GM23338 (cell line): Measurements from ENCODE around the gene ALDH18A1. TPM values are rescaled to one million over a fixed set of nuclear protein-coding genes. Genes with fewer than 3 reads are reported as not detected.

ENCODE experiments used
- ATAC-seq: fragments of 200-7000 bp; cut with Tn5 transposase; 3 replicates; pipeline ENCODE4 v1.9.1; 2020
- DNase-seq: peaks from one replicate; pipeline ENCODE4 v3.0.0-alpha.2; 2015; ENCODE audit warnings: low spot score
- H2AFZ ChIP-seq: fragments of 200-600 bp; sonication (generic); 2 replicates; pipeline ENCODE4 v1.8.0; 2016; ENCODE audit warnings: antibody characterized with exemption, mild to moderate bottlenecking, moderate library complexity
- H3F3A ChIP-seq: fragments of 200-600 bp; sonication (generic); replicated peaks from 2 replicates; pipeline ENCODE4 v1.8.0; 2017; ENCODE audit warnings: antibody characterized with exemption, mixed run types, low read depth
- H3K27ac ChIP-seq: fragments of 200-600 bp; sonication (generic); 2 replicates; pipeline ENCODE4 v1.6.1; 2016; ENCODE audit warnings: low read depth
- H3K27me3 ChIP-seq: fragments of 200-600 bp; sonication (generic); 2 replicates; pipeline ENCODE4 v1.8.0; 2016; ENCODE audit warnings: mild to moderate bottlenecking, mixed run types, moderate library complexity; ENCODE audit not compliant: insufficient read depth
- H3K36me3 ChIP-seq: fragments of 200-600 bp; sonication (generic); 2 replicates; pipeline ENCODE4 v1.8.0; 2016; ENCODE audit warnings: mild to moderate bottlenecking; ENCODE audit not compliant: insufficient read depth
- H3K4me1 ChIP-seq: fragments of 200-600 bp; sonication (generic); 2 replicates; pipeline ENCODE4 v1.8.0; 2016; ENCODE audit warnings: mild to moderate bottlenecking, moderate library complexity; ENCODE audit not compliant: insufficient read depth
- H3K4me2 ChIP-seq: fragments of 200-600 bp; sonication (generic); 2 replicates; pipeline ENCODE4 v1.7.1; 2017; ENCODE audit warnings: mixed run types
- H3K4me3 ChIP-seq: fragments of 200-600 bp; sonication (generic); 2 replicates; pipeline ENCODE4 v1.6.1; 2016; ENCODE audit warnings: mixed run types
- H3K79me2 ChIP-seq: fragments of 200-600 bp; sonication (generic); replicated peaks from 2 replicates; pipeline ENCODE4 v1.8.0; 2017; ENCODE audit warnings: mild to moderate bottlenecking; ENCODE audit not compliant: insufficient read depth
- H3K9me2 ChIP-seq: fragments of 200-600 bp; sonication (generic); 2 replicates; pipeline ENCODE4 v1.8.0; 2017; ENCODE audit not compliant: insufficient read depth
- H4K20me1 ChIP-seq: fragments of 200-600 bp; sonication (generic); replicated peaks from 2 replicates; pipeline ENCODE4 v1.8.0; 2017; ENCODE audit warnings: mild to moderate bottlenecking; ENCODE audit not compliant: insufficient read depth
- H3K27ac Mint-ChIP-seq: 2 replicates; pipeline ENCODE4 v1.8.0; 2020; ENCODE audit warnings: inconsistent platforms, mild to moderate bottlenecking, moderate library complexity, mixed read lengths
- H3K27me3 Mint-ChIP-seq: 3 replicates; pipeline ENCODE4 v1.8.0; 2022; ENCODE audit warnings: low read depth, mild to moderate bottlenecking, moderate library complexity, mixed read lengths, inconsistent platforms; ENCODE audit not compliant: insufficient read depth, poor library complexity
- H3K36me3 Mint-ChIP-seq: 3 replicates; pipeline ENCODE4 v1.8.0; 2021; ENCODE audit warnings: low read depth, mild to moderate bottlenecking, inconsistent platforms, moderate library complexity, mixed read lengths
- H3K4me1 Mint-ChIP-seq: 3 replicates; pipeline ENCODE4 v1.8.0; 2020; ENCODE audit warnings: mild to moderate bottlenecking, inconsistent platforms, mixed read lengths
- H3K4me3 Mint-ChIP-seq: 3 replicates; pipeline ENCODE4 v1.8.0; 2021; ENCODE audit warnings: moderate library complexity, mild to moderate bottlenecking, inconsistent platforms, mixed read lengths
- H3K9me3 Mint-ChIP-seq: 3 replicates; pipeline ENCODE4 v1.8.0; 2020; ENCODE audit warnings: moderate library complexity, mild to moderate bottlenecking, inconsistent platforms, mixed read lengths
- EZH2 ChIP-seq: fragments of 200-600 bp; sonication (generic); IDR thresholded peaks from one replicate; pipeline ENCODE4 v1.8.0; 2017; ENCODE audit warnings: antibody characterized with exemption, mild to moderate bottlenecking, low read depth; ENCODE audit not compliant: unreplicated experiment
- NANOG ChIP-seq: IDR thresholded peaks from 2 replicates; pipeline ENCODE4 v1.6.1; 2016; ENCODE audit warnings: antibody characterized with exemption, borderline replicate concordance
- POLR2AphosphoS5 ChIP-seq: IDR thresholded peaks from 2 replicates; pipeline ENCODE4 v1.6.1; 2016; ENCODE audit warnings: antibody characterized with exemption, low read depth
- STAT1 ChIP-seq: IDR thresholded peaks from one replicate; pipeline ENCODE4 v1.6.1; 2016; ENCODE audit warnings: antibody characterized with exemption; ENCODE audit not compliant: unreplicated experiment
- ZNF331 ChIP-seq: fragments of 250-450 bp; sonication (Bioruptor Pico); IDR thresholded peaks from 2 replicates; pipeline ENCODE4 v1.5.0; 2020; ENCODE audit warnings: low read depth, mild to moderate bottlenecking, moderate library complexity
- polyA plus RNA-seq: library from polyadenylated mRNA; unstranded; fragments of >200 nt; fragmentation: Nextera tagmentation; extraction: Ambion mirVana; gene quantifications from 2 replicates; pipeline ENCODE4 v1.2.1, GENCODE V29; 2016
- total RNA-seq: library from RNA; depleted of rRNA; stranded (reverse); fragments of >200 nt; shearing (Covaris generic); gene quantifications from 2 replicates; pipeline ENCODE4 v1.2.3, GENCODE V29; 2014
- TF ChIP-seq, protein P1 (sequence below): IDR thresholded peaks from one replicate; pipeline ENCODE4 v1.6.1; 2018; ENCODE audit warnings: antibody characterized with exemption; ENCODE audit not compliant: unreplicated experiment
- TF ChIP-seq, protein P2 (sequence below): fragments of 250-450 bp; sonication (Bioruptor Pico); IDR thresholded peaks from 2 replicates; pipeline ENCODE4 v1.5.0; 2020; ENCODE audit warnings: mild to moderate bottlenecking, moderate library complexity
- TF ChIP-seq, protein P3 (sequence below): IDR thresholded peaks from 2 replicates; pipeline ENCODE4 v1.6.1; 2016; ENCODE audit warnings: antibody characterized with exemption

Gene ALDH18A1
- total and polyA plus RNA-seq, 2 experiments from 2014 or later: 35.1 to 117 TPM

DNA sequence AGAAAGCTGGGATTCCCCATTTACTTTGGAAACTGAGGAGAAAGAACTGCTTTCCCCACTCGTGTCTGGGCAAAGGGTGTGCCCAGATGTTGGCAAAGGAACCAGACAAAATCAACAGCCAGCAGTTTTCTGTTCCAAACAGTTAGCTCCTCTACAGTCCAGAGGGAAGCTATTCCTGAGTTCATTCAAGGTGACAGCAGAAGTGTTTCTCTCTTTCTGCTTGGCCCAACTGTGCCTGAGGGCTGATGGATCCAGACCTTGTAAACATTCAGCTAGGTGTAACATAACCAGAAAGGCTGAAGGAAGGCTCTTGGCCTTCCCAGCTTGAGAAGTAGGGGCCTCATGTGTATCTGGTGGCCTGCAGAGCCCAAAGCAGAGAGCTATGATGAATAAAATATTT, 7.0 kb upstream of the ALDH18A1 start (continued):
- TF ChIP-seq, protein P1, sequence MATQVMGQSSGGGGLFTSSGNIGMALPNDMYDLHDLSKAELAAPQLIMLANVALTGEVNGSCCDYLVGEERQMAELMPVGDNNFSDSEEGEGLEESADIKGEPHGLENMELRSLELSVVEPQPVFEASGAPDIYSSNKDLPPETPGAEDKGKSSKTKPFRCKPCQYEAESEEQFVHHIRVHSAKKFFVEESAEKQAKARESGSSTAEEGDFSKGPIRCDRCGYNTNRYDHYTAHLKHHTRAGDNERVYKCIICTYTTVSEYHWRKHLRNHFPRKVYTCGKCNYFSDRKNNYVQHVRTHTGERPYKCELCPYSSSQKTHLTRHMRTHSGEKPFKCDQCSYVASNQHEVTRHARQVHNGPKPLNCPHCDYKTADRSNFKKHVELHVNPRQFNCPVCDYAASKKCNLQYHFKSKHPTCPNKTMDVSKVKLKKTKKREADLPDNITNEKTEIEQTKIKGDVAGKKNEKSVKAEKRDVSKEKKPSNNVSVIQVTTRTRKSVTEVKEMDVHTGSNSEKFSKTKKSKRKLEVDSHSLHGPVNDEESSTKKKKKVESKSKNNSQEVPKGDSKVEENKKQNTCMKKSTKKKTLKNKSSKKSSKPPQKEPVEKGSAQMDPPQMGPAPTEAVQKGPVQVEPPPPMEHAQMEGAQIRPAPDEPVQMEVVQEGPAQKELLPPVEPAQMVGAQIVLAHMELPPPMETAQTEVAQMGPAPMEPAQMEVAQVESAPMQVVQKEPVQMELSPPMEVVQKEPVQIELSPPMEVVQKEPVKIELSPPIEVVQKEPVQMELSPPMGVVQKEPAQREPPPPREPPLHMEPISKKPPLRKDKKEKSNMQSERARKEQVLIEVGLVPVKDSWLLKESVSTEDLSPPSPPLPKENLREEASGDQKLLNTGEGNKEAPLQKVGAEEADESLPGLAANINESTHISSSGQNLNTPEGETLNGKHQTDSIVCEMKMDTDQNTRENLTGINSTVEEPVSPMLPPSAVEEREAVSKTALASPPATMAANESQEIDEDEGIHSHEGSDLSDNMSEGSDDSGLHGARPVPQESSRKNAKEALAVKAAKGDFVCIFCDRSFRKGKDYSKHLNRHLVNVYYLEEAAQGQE: no peak
- TF ChIP-seq, protein P2, sequence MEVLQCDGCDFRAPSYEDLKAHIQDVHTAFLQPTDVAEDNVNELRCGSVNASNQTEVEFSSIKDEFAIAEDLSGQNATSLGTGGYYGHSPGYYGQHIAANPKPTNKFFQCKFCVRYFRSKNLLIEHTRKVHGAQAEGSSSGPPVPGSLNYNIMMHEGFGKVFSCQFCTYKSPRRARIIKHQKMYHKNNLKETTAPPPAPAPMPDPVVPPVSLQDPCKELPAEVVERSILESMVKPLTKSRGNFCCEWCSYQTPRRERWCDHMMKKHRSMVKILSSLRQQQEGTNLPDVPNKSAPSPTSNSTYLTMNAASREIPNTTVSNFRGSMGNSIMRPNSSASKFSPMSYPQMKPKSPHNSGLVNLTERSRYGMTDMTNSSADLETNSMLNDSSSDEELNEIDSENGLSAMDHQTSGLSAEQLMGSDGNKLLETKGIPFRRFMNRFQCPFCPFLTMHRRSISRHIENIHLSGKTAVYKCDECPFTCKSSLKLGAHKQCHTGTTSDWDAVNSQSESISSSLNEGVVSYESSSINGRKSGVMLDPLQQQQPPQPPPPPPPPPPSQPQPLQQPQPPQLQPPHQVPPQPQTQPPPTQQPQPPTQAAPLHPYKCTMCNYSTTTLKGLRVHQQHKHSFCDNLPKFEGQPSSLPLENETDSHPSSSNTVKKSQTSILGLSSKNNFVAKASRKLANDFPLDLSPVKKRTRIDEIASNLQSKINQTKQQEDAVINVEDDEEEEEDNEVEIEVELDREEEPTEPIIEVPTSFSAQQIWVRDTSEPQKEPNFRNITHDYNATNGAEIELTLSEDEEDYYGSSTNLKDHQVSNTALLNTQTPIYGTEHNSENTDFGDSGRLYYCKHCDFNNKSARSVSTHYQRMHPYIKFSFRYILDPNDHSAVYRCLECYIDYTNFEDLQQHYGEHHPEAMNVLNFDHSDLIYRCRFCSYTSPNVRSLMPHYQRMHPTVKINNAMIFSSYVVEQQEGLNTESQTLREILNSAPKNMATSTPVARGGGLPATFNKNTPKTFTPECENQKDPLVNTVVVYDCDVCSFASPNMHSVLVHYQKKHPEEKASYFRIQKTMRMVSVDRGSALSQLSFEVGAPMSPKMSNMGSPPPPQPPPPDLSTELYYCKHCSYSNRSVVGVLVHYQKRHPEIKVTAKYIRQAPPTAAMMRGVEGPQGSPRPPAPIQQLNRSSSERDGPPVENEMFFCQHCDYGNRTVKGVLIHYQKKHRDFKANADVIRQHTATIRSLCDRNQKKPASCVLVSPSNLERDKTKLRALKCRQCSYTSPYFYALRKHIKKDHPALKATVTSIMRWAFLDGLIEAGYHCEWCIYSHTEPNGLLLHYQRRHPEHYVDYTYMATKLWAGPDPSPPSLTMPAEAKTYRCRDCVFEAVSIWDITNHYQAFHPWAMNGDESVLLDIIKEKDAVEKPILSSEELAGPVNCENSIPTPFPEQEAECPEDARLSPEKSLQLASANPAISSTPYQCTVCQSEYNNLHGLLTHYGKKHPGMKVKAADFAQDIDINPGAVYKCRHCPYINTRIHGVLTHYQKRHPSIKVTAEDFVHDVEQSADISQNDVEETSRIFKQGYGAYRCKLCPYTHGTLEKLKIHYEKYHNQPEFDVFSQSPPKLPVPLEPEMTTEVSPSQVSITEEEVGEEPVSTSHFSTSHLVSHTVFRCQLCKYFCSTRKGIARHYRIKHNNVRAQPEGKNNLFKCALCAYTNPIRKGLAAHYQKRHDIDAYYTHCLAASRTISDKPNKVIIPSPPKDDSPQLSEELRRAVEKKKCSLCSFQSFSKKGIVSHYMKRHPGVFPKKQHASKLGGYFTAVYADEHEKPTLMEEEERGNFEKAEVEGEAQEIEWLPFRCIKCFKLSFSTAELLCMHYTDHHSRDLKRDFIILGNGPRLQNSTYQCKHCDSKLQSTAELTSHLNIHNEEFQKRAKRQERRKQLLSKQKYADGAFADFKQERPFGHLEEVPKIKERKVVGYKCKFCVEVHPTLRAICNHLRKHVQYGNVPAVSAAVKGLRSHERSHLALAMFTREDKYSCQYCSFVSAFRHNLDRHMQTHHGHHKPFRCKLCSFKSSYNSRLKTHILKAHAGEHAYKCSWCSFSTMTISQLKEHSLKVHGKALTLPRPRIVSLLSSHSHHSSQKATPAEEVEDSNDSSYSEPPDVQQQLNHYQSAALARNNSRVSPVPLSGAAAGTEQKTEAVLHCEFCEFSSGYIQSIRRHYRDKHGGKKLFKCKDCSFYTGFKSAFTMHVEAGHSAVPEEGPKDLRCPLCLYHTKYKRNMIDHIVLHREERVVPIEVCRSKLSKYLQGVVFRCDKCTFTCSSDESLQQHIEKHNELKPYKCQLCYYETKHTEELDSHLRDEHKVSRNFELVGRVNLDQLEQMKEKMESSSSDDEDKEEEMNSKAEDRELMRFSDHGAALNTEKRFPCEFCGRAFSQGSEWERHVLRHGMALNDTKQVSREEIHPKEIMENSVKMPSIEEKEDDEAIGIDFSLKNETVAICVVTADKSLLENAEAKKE (CRISPR knock-in tag): no peak
- TF ChIP-seq POLR2AphosphoS5 (no peak), NANOG (no peak)

DNA sequence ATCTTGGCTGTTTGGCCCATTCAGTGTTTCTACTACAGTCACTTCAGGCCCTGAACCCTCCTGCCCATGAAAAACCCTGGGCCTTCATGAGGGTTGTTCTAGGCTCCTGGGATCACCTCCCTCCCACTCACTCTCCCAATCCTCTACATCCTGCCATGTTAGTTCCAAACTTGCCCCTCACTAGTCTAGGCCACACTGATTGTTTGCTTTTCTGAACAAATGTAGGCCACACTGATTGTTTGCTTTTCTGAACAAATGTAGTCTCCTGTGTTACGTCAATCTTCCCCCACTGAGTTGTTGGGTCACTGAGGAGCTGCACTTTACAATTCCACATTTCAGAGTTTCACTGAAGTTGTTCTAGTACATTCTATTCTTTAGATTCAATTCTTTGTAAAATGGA, 5.3 kb upstream of the ALDH18A1 start:
- Mint-ChIP-seq H3K27ac (peak overlapping the region; percentile 21; the same call in 1 of the 2 replicates), H3K4me1 (no peaks in the 10 kb centered on the region), H3K27me3 (no peaks in the 10 kb centered on the region), H3K36me3 (no peaks in the 10 kb centered on the region), H3K4me3 (no peak overlapping the region), H3K9me3 (no peaks in the 10 kb centered on the region)
- 0 out of 2 replicates have a peak, but pooled peaks cover 4% of the 10 kb centered on the region for H4K20me1 ChIP-seq
- 0 out of 2 replicates have a peak overlapping the region, but pooled peaks have one; percentile 20 for H3K27ac ChIP-seq
- H3F3A ChIP-seq: no peaks in the 10 kb centered on the region; the same call in 1 of the 2 replicates
- no peaks in the 10 kb centered on the region for H3K79me2 ChIP-seq
- no peak for ATAC-seq
- no peak overlapping the region for H3K4me3 ChIP-seq
- no peak overlapping the region for H3K4me2 ChIP-seq
- no peak overlapping the region for H2AFZ ChIP-seq
- H3K27me3 ChIP-seq: no peaks in the 10 kb centered on the region
- no peaks in the 10 kb centered on the region for H3K4me1 ChIP-seq
- no peaks in the 10 kb centered on the region for H3K36me3 ChIP-seq
- DNase-seq: no peak
- no peaks in the 10 kb centered on the region for H3K9me2 ChIP-seq
- TF ChIP-seq, protein P3, sequence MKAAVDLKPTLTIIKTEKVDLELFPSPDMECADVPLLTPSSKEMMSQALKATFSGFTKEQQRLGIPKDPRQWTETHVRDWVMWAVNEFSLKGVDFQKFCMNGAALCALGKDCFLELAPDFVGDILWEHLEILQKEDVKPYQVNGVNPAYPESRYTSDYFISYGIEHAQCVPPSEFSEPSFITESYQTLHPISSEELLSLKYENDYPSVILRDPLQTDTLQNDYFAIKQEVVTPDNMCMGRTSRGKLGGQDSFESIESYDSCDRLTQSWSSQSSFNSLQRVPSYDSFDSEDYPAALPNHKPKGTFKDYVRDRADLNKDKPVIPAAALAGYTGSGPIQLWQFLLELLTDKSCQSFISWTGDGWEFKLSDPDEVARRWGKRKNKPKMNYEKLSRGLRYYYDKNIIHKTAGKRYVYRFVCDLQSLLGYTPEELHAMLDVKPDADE: no peak
- no peak for TF ChIP-seq ZNF331 (CRISPR knock-in tag)
- TF ChIP-seq EZH2: no peak
- no peak for TF ChIP-seq STAT1
